ENCODE data around the gene SRGAP3.

Gene SRGAP3

GRCh38 chr3:9201266-9201665 is 48.2 kb downstream of the SRGAP3 start:
- no peak for DNase-seq (ENCODE audit: low spot score)

DNA sequence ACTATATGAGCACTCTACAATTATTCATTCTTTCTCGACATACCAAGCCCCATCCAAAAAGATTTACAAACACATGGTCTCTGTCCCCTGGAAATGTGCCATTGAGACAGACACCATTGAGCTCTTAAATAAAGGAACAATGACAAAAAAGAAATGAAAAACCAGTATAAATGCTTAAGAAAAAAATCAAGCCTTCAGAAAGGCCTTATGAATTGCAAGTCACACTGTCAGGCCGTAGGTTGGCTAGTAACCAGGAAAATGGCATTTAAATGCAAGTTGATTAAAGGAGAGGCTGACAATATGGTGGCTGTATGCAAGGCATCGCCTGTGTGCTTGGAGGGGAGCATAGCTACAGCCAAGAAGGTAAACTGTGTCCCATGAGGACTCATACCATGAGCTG is 49.7 kb downstream of the SRGAP3 start:
- DNase-seq (ENCODE audit: low spot score): no peak

DNA sequence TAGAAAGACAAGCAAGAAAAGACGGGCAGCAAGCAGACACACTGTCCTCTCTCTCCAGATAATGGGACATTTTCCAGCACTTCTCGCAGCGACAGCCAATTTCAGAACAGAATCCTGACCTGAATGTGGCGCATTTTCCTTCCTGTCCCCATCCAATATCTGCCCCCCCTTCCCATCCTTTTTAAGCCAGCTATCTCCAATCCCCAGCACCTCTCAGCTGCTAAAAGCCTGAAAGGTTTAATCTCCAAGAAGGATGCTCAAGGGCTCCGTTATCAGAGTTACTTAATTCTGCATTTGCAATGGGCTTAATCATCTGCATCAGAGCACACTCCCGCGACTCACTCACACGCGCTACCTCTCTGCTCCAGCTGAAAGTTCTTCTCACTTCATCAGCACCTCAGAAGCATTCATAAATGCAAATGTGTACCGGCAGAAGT is 50.5 kb downstream of the SRGAP3 start:
- no peak for DNase-seq (ENCODE audit: low spot score)

- DNase-seq (ENCODE audit: low spot score): no peak
These were observed 51.2 kb downstream of the SRGAP3 start for GRCh38 chr3:9198261-9198660.

- peak; percentile 87 for DNase-seq (ENCODE audit: low spot score)
These were observed 53.4 kb downstream of the SRGAP3 start for GRCh38 chr3:9196020-9196419.

DNA sequence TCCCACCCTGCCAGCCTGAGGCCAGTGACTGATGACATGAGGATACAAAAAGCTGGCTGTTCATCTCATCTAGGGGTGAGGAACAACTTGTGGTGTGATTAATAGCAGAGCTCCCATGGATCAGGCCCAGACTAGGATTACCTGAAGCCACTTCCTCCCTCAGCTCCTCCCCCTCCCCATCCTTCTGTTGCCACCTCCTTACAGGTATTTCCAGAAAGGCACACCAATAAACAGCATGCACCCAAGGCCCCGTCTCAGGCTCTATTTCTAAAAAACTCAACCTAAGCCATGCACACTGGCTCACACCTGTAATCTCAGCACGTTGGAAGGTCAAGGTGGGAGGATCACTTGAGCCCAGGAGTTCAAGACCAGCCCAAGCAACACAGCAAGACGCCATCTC is 54.1 kb downstream of the SRGAP3 start:
- no peak for DNase-seq (ENCODE audit: low spot score)

- no peak for DNase-seq (ENCODE audit: low spot score)
These were observed 54.8 kb downstream of the SRGAP3 start for GRCh38 chr3:9194509-9195184.

- no peak for DNase-seq (ENCODE audit: low spot score)
These were observed 55.7 kb downstream of the SRGAP3 start for GRCh38 chr3:9193633-9194195.

GRCh38 chr3:9193211-9193610 is 56.2 kb downstream of the SRGAP3 start:
- DNase-seq (ENCODE audit: low spot score): no peak

DNA sequence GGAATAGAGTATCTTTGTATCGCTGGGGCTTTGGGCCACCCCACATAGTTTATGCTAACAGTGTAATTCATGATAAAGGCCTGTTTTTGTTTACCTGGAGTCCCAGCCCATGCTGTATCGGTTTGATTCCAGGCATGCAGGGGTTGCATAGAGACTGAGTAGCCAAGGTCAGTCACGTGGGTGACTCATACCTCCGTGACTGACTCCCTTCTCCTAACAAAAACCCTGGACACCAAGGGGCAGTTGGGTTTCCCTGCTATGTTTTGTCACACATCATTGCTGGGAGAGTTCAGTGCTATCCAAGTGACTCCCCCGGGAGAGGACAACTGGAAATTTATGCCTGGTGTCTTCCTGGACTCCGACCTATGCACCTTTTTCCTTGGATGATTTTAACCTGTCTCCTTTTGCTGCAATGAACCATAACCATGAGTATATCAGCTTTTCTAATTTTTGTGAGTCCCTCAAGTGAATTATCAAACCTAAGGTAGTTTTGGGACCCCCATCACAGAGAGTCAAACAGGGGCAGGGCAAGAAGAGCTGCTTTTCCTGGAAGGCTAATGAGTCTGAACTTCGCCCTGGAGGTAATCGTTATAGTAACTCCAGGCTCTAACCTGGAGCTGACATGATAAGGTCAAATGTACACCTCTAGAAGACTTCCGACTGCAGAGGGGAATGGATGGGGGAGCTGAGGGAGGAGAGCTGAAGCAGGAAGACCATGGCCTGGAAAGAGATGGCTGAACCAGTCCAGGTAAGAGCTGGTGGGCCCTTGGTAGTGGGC is 57.0 kb downstream of the SRGAP3 start:
- no peak for DNase-seq (ENCODE audit: low spot score)

DNA sequence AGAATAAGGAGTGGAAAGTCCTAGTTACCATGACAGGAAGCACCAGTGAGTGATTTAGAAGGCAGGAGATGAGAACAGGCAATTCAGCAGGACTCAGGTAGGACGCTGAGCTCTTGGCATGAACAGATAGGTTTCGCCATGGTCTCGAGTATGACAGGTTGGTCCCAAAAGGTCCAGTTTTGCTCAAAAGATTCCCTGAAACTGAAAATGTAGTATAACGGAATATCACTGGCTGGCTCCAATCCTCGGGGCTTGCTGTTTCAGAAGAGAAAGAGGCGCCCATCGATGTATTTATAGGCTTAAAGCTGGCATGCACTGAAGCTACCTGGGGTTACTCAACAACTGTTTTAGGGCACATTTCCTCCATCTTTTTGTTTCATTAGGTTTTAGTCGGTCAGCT is 59.2 kb downstream of the SRGAP3 start:
- no peak for DNase-seq (ENCODE audit: low spot score)

- DNase-seq (ENCODE audit: low spot score): no peak
These were observed 60.9 kb downstream of the SRGAP3 start for GRCh38 chr3:9188583-9188982.

GRCh38 chr3:9185701-9186100 is 63.7 kb downstream of the SRGAP3 start:
- DNase-seq (ENCODE audit: low spot score): no peak

DNA sequence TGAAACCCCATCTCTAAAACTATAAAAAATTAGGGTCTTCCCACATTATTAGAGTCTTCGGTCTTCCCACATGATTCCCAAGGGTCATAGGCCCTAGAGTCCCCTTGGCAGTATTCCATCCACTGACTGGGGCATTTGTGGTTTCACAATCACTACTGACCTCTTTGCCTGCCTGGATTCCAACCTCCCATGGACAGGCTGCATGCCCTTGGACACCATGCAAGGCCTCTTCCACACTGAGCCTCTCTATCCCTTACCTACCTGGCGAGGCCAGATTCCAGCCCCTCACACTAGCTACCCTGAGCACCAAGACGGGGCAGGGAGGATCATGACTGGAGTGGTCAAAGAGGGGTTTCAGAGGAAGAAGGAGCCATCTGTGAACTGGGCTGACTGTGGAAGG is 64.4 kb downstream of the SRGAP3 start:
- DNase-seq (ENCODE audit: low spot score): no peak

GRCh38 chr3:9184461-9184835 is 65.0 kb downstream of the SRGAP3 start:
- DNase-seq (ENCODE audit: low spot score): no peak

- peak; percentile 84 for DNase-seq (ENCODE audit: low spot score)
These were observed 65.5 kb downstream of the SRGAP3 start for GRCh38 chr3:9183811-9184460.

DNA sequence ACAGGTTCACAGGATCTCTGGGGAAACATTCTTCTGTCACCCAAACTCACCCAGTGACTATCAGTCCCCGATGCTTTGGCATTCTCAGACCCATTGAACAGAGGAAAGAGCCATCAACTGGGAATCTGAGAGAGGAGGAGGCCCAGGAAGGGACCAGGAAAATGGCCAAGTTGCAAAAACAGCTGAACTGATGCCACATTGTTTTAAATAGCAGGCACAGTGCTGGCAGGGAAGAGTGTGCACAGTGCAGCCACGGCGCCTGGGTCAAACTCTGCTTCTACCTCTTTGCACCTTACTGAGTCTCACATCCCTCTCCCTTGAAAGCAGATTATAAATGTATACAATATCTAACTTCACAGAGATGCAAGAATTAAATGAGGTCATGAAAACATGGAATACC is 66.4 kb downstream of the SRGAP3 start:
- no peak for DNase-seq (ENCODE audit: low spot score)

- no peak for DNase-seq (ENCODE audit: low spot score)
These were observed 68.7 kb downstream of the SRGAP3 start for GRCh38 chr3:9180764-9181117.

DNA sequence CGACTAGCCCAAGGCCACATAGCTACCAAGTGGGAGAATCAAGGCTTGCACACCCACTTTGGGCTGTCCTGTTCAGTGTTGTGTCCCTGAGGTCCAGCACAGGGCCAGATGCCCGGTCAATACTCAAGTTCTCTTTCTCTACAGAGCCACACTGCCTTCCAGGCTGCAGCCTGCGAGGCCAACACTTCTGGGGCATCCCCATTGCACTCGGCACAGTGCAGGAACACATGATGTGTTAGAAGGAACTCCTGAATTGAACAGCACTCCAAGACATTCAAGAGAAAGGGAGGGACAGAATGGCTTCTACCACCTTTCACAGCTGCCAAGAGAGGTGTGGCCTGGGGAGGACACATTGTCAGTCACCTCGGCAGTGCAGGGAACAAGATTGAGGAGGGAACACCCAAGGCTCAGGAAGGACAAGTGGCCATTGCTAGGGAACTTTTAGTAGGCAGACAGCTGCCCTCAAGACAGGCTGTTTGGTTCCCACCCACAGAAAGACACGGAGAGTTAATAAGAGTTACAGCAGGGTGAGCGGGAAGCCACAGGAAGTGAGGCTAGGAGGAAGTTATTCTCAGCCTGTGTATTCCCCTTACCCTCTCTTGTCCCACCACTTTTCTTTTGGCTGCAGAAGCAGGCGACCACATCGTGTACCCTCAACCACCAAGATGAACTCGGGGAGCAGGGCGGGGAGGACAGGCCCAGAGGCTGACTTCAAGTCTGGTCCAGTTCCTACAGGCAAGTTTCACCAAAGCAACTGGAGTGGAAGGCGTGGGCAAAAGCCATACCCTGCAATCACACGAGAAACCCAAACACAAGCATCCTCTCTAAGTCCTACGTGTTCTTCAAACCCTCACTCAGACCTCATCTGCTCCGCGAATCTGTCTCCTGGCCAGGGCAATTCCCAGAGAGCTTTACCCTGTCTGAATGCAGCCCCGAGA is 69.4 kb downstream of the SRGAP3 start:
- no peak for DNase-seq (ENCODE audit: low spot score)

DNA sequence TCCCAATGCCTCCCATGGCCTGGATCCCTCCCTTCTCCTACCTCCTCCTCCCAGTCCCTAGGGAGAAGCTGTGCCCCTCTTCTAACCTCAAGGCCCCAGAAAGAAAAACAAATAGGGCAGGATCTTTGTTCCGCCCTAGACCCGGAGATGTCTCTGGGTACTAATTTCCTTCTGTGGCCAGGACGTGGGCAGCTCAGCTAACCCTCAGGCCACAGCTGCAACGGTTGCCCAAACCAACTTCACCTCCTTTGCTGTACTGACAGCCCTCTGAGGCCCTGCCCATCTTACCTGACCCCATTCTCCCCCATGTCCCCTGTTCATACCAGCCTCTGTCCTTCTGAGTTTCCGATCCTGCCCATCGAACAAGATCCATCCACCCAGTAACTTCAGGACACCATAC is 70.7 kb downstream of the SRGAP3 start:
- no peak for DNase-seq (ENCODE audit: low spot score)

DNA sequence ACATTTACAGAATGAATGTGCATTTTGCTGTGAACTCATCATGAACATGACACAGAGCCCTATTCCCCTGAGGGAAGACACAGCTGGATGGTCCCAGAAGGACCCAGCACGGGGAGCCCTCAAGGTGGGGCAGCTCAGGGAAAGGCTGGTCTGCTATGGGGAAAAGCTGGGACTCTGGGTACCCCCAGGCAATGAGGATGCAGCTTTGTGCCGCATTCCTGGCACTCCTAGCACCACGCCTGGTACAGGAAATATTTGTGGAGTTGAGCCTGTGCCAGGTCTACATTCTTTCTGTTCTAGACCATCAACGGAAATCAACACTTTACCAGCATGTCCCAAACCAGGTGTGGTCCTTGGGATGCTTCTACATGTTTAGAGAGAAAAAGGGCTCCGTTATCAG is 74.0 kb downstream of the SRGAP3 start:
- no peak for DNase-seq (ENCODE audit: low spot score)

DNA sequence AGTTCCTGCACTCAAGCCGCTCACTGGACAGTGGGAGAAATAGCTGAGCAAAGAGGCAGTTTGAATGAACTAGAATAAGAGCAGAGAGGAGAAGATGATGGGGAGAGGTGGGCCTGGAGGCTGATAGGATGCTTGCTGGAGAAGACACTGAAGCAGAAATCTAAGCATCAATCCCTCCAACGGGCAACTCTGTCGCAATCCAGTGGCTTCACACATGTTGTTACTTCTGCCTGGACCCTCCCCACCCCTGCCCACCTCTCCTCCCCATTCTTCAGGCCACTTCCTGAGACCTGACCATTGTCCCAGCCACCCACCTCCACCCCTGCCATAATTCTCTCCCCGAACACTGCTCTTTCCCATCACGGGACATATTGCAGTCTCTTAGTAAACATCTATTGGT is 76.0 kb downstream of the SRGAP3 start:
- no peak for DNase-seq (ENCODE audit: low spot score)

All from ecto neural progenitor cell (in vitro differentiated cells).